B cell (primary cell): ENCODE results near the gene G6PD. TPM values are rescaled to one million over a fixed set of nuclear protein-coding genes. Genes with fewer than 3 reads are reported as not detected.
A peak's percentile ranks its signal among the peaks of the same experiment; 100 is the strongest.

Experiments used
- ATAC-seq: fragments of 200-7000 bp; cut with Tn5 transposase; one replicate; pipeline ENCODE4 v1.10.0; 2021; ENCODE audit warnings: low read depth, mild to moderate bottlenecking, moderate number of reproducible peaks, moderate library complexity
- CTCF ChIA-PET: fragments of 350-600 bp; sonication (Branson Sonifier 250); formaldehyde crosslinking; loops from one replicate; lab custom pipeline; 2021; ENCODE audit warnings: antibody characterized with exemption, inconsistent platforms; lab: Charles Lee
- POLR2A ChIA-PET: fragments of 350-600 bp; sonication (Branson Sonifier 250); formaldehyde crosslinking; loops from one replicate; lab custom pipeline; 2021; ENCODE audit warnings: antibody characterized with exemption; lab: Charles Lee
- DNase-seq: peaks from one replicate; pipeline ENCODE4 v3.0.0; 2013
- H2AFZ ChIP-seq: 2 replicates; pipeline ENCODE4 v1.6.1; 2012; ENCODE audit warnings: mild to moderate bottlenecking, low read depth, low read length; ENCODE audit not compliant: insufficient read depth, poor library complexity, severe bottlenecking
- H3K27ac ChIP-seq, 2 donors: 1 replicate in 1 of 2; 2 replicates in 1 of 2; pipeline ENCODE4 v1.5.1; 2012 to 2013; ENCODE audit warnings: low read length in 2 of 2, mild to moderate bottlenecking in 2 of 2, moderate library complexity in 1 of 2
- H3K27me3 ChIP-seq, 4 experiments: fragments of 200-600 bp in 1 of 4; sonication (generic) in 1 of 4; replicated peaks in 1 of 4; 1 replicate in 2 of 4; 2 replicates in 2 of 4; pipeline versions ENCODE4 v1.6.1 to v1.7.0; 2013 to 2016; ENCODE audit warnings: low read length in 3 of 4, mild to moderate bottlenecking in 2 of 4, mixed read lengths in 1 of 4, moderate library complexity in 1 of 4; ENCODE audit not compliant: insufficient read depth in 4 of 4, control insufficient read depth in 3 of 4; ENCODE audit errors: control extremely low read depth in 1 of 4
- H3K36me3 ChIP-seq, 2 experiments: replicated peaks in 1 of 2; 1 replicate in 1 of 2; 2 replicates in 1 of 2; pipeline versions ENCODE4 v1.6.1 to v1.7.1; 2013; ENCODE audit warnings: low read length in 1 of 2; ENCODE audit not compliant: insufficient read depth in 2 of 2, control insufficient read depth in 1 of 2; ENCODE audit errors: control extremely low read depth in 1 of 2, extremely low read depth in 1 of 2
- H3K4me1 ChIP-seq, 2 donors: fragments of 200-600 bp in 1 of 2; sonication (generic) in 1 of 2; 1 replicate in 1 of 2; 2 replicates in 1 of 2; pipeline versions ENCODE4 v1.5.1 to v1.6.1; 2013 to 2017; ENCODE audit warnings: low read length in 2 of 2; ENCODE audit not compliant: control insufficient read depth in 2 of 2, insufficient read depth in 2 of 2
- H3K4me2 ChIP-seq: replicated peaks from 2 replicates; pipeline ENCODE3; 2012; ENCODE audit warnings: mild to moderate bottlenecking, low read depth, low read length; ENCODE audit not compliant: poor library complexity, severe bottlenecking
- H3K4me3 ChIP-seq, 5 experiments: fragments of 200-600 bp in 1 of 5; sonication (generic) in 1 of 5; 1 replicate in 3 of 5; 2 replicates in 2 of 5; pipeline versions ENCODE4 v1.5.1 to v1.7.0; 2011 to 2016; ENCODE audit warnings: low read length in 4 of 5, mild to moderate bottlenecking in 4 of 5, low read depth in 2 of 5, control low read depth in 1 of 5, moderate library complexity in 1 of 5; ENCODE audit not compliant: insufficient read depth in 1 of 5; ENCODE audit errors: control extremely low read depth in 1 of 5, extremely low read depth in 1 of 5
- H3K79me2 ChIP-seq: fragments of 200-600 bp; sonication (generic); one replicate; pipeline ENCODE4 v1.6.0; 2016; ENCODE audit warnings: low read length; ENCODE audit not compliant: control insufficient read depth, insufficient read depth
- H3K9ac ChIP-seq: fragments of 200-600 bp; sonication (generic); 2 replicates; pipeline ENCODE4 v1.6.1; 2017; ENCODE audit warnings: mild to moderate bottlenecking, low read length, moderate library complexity
- H3K9me3 ChIP-seq, 3 donors: one replicate each; pipeline versions ENCODE4 v1.6.1 to v1.7.1; 2013; ENCODE audit warnings: low read length in 2 of 3; ENCODE audit not compliant: control insufficient read depth in 2 of 3, insufficient read depth in 1 of 3; ENCODE audit errors: control extremely low read depth in 1 of 3
- H4K20me1 ChIP-seq: 2 replicates; pipeline ENCODE4 v1.6.0; 2012; ENCODE audit warnings: mild to moderate bottlenecking, low read length; ENCODE audit not compliant: insufficient read depth, control insufficient read depth, poor library complexity, severe bottlenecking
- H3K27ac Mint-ChIP-seq: one replicate; pipeline ENCODE4 v1.8.0; 2021; ENCODE audit warnings: mixed read lengths
- H3K27me3 Mint-ChIP-seq: one replicate; pipeline ENCODE4 v1.8.0; 2021; ENCODE audit warnings: mixed read lengths
- H3K4me1 Mint-ChIP-seq: one replicate; pipeline ENCODE4 v1.8.0; 2021; ENCODE audit warnings: mixed read lengths
- H3K4me3 Mint-ChIP-seq: one replicate; pipeline ENCODE4 v1.8.0; 2021; ENCODE audit warnings: mixed read lengths
- H3K9me3 Mint-ChIP-seq: one replicate; pipeline ENCODE4 v1.8.0; 2022; ENCODE audit warnings: mixed read lengths; ENCODE audit not compliant: insufficient read depth
- CTCF ChIP-seq: fragments of 200-600 bp; IDR thresholded peaks from one replicate; pipeline ENCODE4 v1.8.0; 2022; ENCODE audit warnings: antibody characterized with exemption, mild to moderate bottlenecking
- EZH2 ChIP-seq: IDR thresholded peaks from 2 replicates; pipeline ENCODE4 v1.6.1; 2012; ENCODE audit warnings: borderline replicate concordance, low read depth, mild to moderate bottlenecking, moderate library complexity, low read length; ENCODE audit not compliant: insufficient read depth, poor library complexity, severe bottlenecking
- WGBS: methylation state at CpG from one replicate; pipeline ENCODE4 v1.1.5; 2013; ENCODE audit warnings: missing lambda C conversion rate; ENCODE audit not compliant: insufficient coverage; 5-methylcytosine and 5-hydroxymethylcytosine counted together
- intact Hi-C: fragments of 100-400 bp; cut with micrococcal nuclease; formaldehyde crosslinking; loops from one replicate; pipeline ENCODE4 v1.10.0; 2022
- polyA plus RNA-seq: library from polyadenylated mRNA; depleted of rRNA; stranded (reverse); fragments of >200 nt; gene quantifications from 2 replicates; pipeline ENCODE4 v1.2.3, GENCODE V29; 2012
- total RNA-seq, 2 donors: library from RNA; stranded (reverse); fragments of 120-200 nt in 1 of 2; gene quantifications; 1 replicate in 1 of 2; 2 replicates in 1 of 2; pipeline versions ENCODE4 v1.2.3 to v1.2.4, GENCODE V29; 2013 to 2022

The G6PD gene
- total and polyA plus RNA-seq, 2 donors (not counting 1 experiment from before 2014, with no cell fraction given) = 61.2 to 64.4 TPM

- Histone ChIP-seq H3K27me3 (no peaks in the 10 kb centered on the region), H3K4me3 (peak overlapping the region in 1 of 5 experiments; percentile 61), H3K36me3 (no peaks in the 10 kb centered on the region), H3K9me3 (no peaks in the 10 kb centered on the region), H3K4me1 (peaks cover 4 to 16% of the 10 kb centered on the region in 2 donors), H4K20me1 (no peaks in the 10 kb centered on the region), H3K79me2 (peaks cover 6% of the 10 kb centered on the region), H3K9ac (no peak overlapping the region), H3K4me2 (peak overlapping the region; percentile 80), H3K27ac (no peak overlapping the region), H2AFZ (no peak overlapping the region)
- POLR2A ChIA-PET = interaction anchor here (0.8 to 2.5 kb wide), 5 partner anchors 10 to 119 kb away, joined by 3 to 13 read pairs (median 7); partner anchors contain the start of genes RPL10, SLC10A3 and UBL4A
- 95% methylated on average over 14 of the region's 25 CpGs for WGBS
- DNase-seq (no peak), ATAC-seq (no peak)
- TF ChIP-seq EZH2 = no peak
- no peak for TF ChIP-seq CTCF
- Mint-ChIP-seq H3K27ac (peak overlapping the region; percentile 15), H3K27me3 (no peaks in the 10 kb centered on the region), H3K9me3 (no peaks in the 10 kb centered on the region), H3K4me1 (peaks cover 17% of the 10 kb centered on the region), H3K4me3 (no peak overlapping the region)
- intact Hi-C loops = loop anchor here (5.0 kb wide), 3 partner anchors 60 to 145 kb away; partner anchors contain the start of genes FLNA, PLXNA3 and RPL10
- CTCF ChIA-PET = interaction anchor here (0.8 to 1.5 kb wide), 5 partner anchors 10 to 417 kb away, joined by 3 to 9 read pairs (median 5); partner anchors contain the start of genes RPL10 and SLC10A3
Observed at GRCh38 chrX:154517101-154517781, 29.4 kb downstream of the G6PD start.
